B cell (primary cell): Measurements from ENCODE around the gene CLIC2. TPM values are rescaled to one million over a fixed set of nuclear protein-coding genes. Genes with fewer than 3 reads are reported as not detected.

Source experiments
- ATAC-seq: fragments of 200-7000 bp; cut with Tn5 transposase; one replicate; pipeline ENCODE4 v1.10.0; 2021; ENCODE audit warnings: low read depth, mild to moderate bottlenecking, moderate number of reproducible peaks, moderate library complexity
- CTCF ChIA-PET: fragments of 350-600 bp; sonication (Branson Sonifier 250); formaldehyde crosslinking; loops from one replicate; lab custom pipeline; 2021; ENCODE audit warnings: antibody characterized with exemption, inconsistent platforms; lab: Charles Lee
- POLR2A ChIA-PET: fragments of 350-600 bp; sonication (Branson Sonifier 250); formaldehyde crosslinking; loops from one replicate; lab custom pipeline; 2021; ENCODE audit warnings: antibody characterized with exemption; lab: Charles Lee
- DNase-seq: peaks from one replicate; pipeline ENCODE4 v3.0.0; 2013
- H2AFZ ChIP-seq: 2 replicates; pipeline ENCODE4 v1.6.1; 2012; ENCODE audit warnings: mild to moderate bottlenecking, low read depth, low read length; ENCODE audit not compliant: insufficient read depth, poor library complexity, severe bottlenecking
- H3K27ac ChIP-seq, 2 donors: 1 replicate in 1 of 2; 2 replicates in 1 of 2; pipeline ENCODE4 v1.5.1; 2012 to 2013; ENCODE audit warnings: low read length in 2 of 2, mild to moderate bottlenecking in 2 of 2, moderate library complexity in 1 of 2
- H3K27me3 ChIP-seq, 4 experiments: fragments of 200-600 bp in 1 of 4; sonication (generic) in 1 of 4; replicated peaks in 1 of 4; 1 replicate in 2 of 4; 2 replicates in 2 of 4; pipeline versions ENCODE4 v1.6.1 to v1.7.0; 2013 to 2016; ENCODE audit warnings: low read length in 3 of 4, mild to moderate bottlenecking in 2 of 4, mixed read lengths in 1 of 4, moderate library complexity in 1 of 4; ENCODE audit not compliant: insufficient read depth in 4 of 4, control insufficient read depth in 3 of 4; ENCODE audit errors: control extremely low read depth in 1 of 4
- H3K36me3 ChIP-seq, 2 experiments: replicated peaks in 1 of 2; 1 replicate in 1 of 2; 2 replicates in 1 of 2; pipeline versions ENCODE4 v1.6.1 to v1.7.1; 2013; ENCODE audit warnings: low read length in 1 of 2; ENCODE audit not compliant: insufficient read depth in 2 of 2, control insufficient read depth in 1 of 2; ENCODE audit errors: control extremely low read depth in 1 of 2, extremely low read depth in 1 of 2
- H3K4me1 ChIP-seq, 2 donors: fragments of 200-600 bp in 1 of 2; sonication (generic) in 1 of 2; 1 replicate in 1 of 2; 2 replicates in 1 of 2; pipeline versions ENCODE4 v1.5.1 to v1.6.1; 2013 to 2017; ENCODE audit warnings: low read length in 2 of 2; ENCODE audit not compliant: control insufficient read depth in 2 of 2, insufficient read depth in 2 of 2
- H3K4me2 ChIP-seq: replicated peaks from 2 replicates; pipeline ENCODE3; 2012; ENCODE audit warnings: mild to moderate bottlenecking, low read depth, low read length; ENCODE audit not compliant: poor library complexity, severe bottlenecking
- H3K4me3 ChIP-seq, 5 experiments: fragments of 200-600 bp in 1 of 5; sonication (generic) in 1 of 5; 1 replicate in 3 of 5; 2 replicates in 2 of 5; pipeline versions ENCODE4 v1.5.1 to v1.7.0; 2011 to 2016; ENCODE audit warnings: low read length in 4 of 5, mild to moderate bottlenecking in 4 of 5, low read depth in 2 of 5, control low read depth in 1 of 5, moderate library complexity in 1 of 5; ENCODE audit not compliant: insufficient read depth in 1 of 5; ENCODE audit errors: control extremely low read depth in 1 of 5, extremely low read depth in 1 of 5
- H3K79me2 ChIP-seq: fragments of 200-600 bp; sonication (generic); one replicate; pipeline ENCODE4 v1.6.0; 2016; ENCODE audit warnings: low read length; ENCODE audit not compliant: control insufficient read depth, insufficient read depth
- H3K9ac ChIP-seq: fragments of 200-600 bp; sonication (generic); 2 replicates; pipeline ENCODE4 v1.6.1; 2017; ENCODE audit warnings: mild to moderate bottlenecking, low read length, moderate library complexity
- H3K9me3 ChIP-seq, 3 donors: one replicate each; pipeline versions ENCODE4 v1.6.1 to v1.7.1; 2013; ENCODE audit warnings: low read length in 2 of 3; ENCODE audit not compliant: control insufficient read depth in 2 of 3, insufficient read depth in 1 of 3; ENCODE audit errors: control extremely low read depth in 1 of 3
- H4K20me1 ChIP-seq: 2 replicates; pipeline ENCODE4 v1.6.0; 2012; ENCODE audit warnings: mild to moderate bottlenecking, low read length; ENCODE audit not compliant: insufficient read depth, control insufficient read depth, poor library complexity, severe bottlenecking
- H3K27ac Mint-ChIP-seq: one replicate; pipeline ENCODE4 v1.8.0; 2021; ENCODE audit warnings: mixed read lengths
- H3K27me3 Mint-ChIP-seq: one replicate; pipeline ENCODE4 v1.8.0; 2021; ENCODE audit warnings: mixed read lengths
- H3K4me1 Mint-ChIP-seq: one replicate; pipeline ENCODE4 v1.8.0; 2021; ENCODE audit warnings: mixed read lengths
- H3K4me3 Mint-ChIP-seq: one replicate; pipeline ENCODE4 v1.8.0; 2021; ENCODE audit warnings: mixed read lengths
- H3K9me3 Mint-ChIP-seq: one replicate; pipeline ENCODE4 v1.8.0; 2022; ENCODE audit warnings: mixed read lengths; ENCODE audit not compliant: insufficient read depth
- CTCF ChIP-seq: fragments of 200-600 bp; IDR thresholded peaks from one replicate; pipeline ENCODE4 v1.8.0; 2022; ENCODE audit warnings: antibody characterized with exemption, mild to moderate bottlenecking
- EZH2 ChIP-seq: IDR thresholded peaks from 2 replicates; pipeline ENCODE4 v1.6.1; 2012; ENCODE audit warnings: borderline replicate concordance, low read depth, mild to moderate bottlenecking, moderate library complexity, low read length; ENCODE audit not compliant: insufficient read depth, poor library complexity, severe bottlenecking
- WGBS: methylation state at CpG from one replicate; pipeline ENCODE4 v1.1.5; 2013; ENCODE audit warnings: missing lambda C conversion rate; ENCODE audit not compliant: insufficient coverage; 5-methylcytosine and 5-hydroxymethylcytosine counted together
- intact Hi-C: fragments of 100-400 bp; cut with micrococcal nuclease; formaldehyde crosslinking; loops from one replicate; pipeline ENCODE4 v1.10.0; 2022
- polyA plus RNA-seq: library from polyadenylated mRNA; depleted of rRNA; stranded (reverse); fragments of >200 nt; gene quantifications from 2 replicates; pipeline ENCODE4 v1.2.3, GENCODE V29; 2012
- total RNA-seq, 2 donors: library from RNA; stranded (reverse); fragments of 120-200 nt in 1 of 2; gene quantifications; 1 replicate in 1 of 2; 2 replicates in 1 of 2; pipeline versions ENCODE4 v1.2.3 to v1.2.4, GENCODE V29; 2013 to 2022

Gene CLIC2
- total and polyA plus RNA-seq, 2 donors (not counting 1 experiment from before 2014, with no cell fraction given), result 0.15 to 0.16 TPM

DNA sequence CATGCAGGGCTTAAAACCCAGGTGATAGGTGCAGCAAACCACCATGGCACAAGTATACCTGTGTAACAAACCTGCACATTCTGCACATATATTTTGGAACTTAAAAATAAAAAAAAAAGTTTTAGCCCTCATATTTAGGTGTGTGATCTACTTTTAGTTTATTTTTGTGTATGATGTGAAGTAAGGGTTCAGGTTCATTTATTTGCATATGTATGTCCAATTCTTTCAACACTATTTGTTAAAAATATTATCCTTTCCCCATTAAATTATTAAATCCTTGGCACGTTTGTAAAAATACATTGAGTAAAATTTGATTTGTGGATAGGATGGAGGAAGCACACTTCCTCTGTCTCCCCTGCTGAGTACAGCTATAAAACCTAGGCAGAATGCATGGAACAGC, 83.0 kb downstream of the CLIC2 start:
- Histone ChIP-seq H3K4me3 (no peak overlapping the region), H3K27me3 (no peaks in the 10 kb centered on the region), H3K9ac (no peak overlapping the region), H3K4me2 (no peak overlapping the region), H3K79me2 (no peaks in the 10 kb centered on the region), H2AFZ (no peak overlapping the region), H3K36me3 (no peaks in the 10 kb centered on the region), H4K20me1 (no peaks in the 10 kb centered on the region), H3K4me1 (no peaks in the 10 kb centered on the region), H3K27ac (no peak overlapping the region), H3K9me3 (no peaks in the 10 kb centered on the region)
- TF ChIP-seq CTCF, result no peak
- H3K27me3 Mint-ChIP-seq, result no peaks in the 10 kb centered on the region
- no peaks in the 10 kb centered on the region for H3K4me1 Mint-ChIP-seq
- intact Hi-C loops, result no loop called here
- CTCF ChIA-PET, result no interaction called here
- no peak overlapping the region for H3K4me3 Mint-ChIP-seq
- H3K27ac Mint-ChIP-seq, result no peak overlapping the region
- whole genome bisulfite sequencing, result no CpG with 5 or more reads among the region's 1 CpG
- no peak for DNase-seq
- no peak for ATAC-seq
- POLR2A ChIA-PET, result no interaction called here
- no peaks in the 10 kb centered on the region for H3K9me3 Mint-ChIP-seq

- H2AFZ ChIP-seq, result no peak overlapping the region
- DNase-seq, result no peak
- intact Hi-C loops, result no loop called here
- no peaks in the 10 kb centered on the region for H3K27me3 Mint-ChIP-seq
- no peaks in the 10 kb centered on the region for H4K20me1 ChIP-seq
- no peak overlapping the region for H3K9ac ChIP-seq
- H3K4me3 ChIP-seq, result no peak overlapping the region
- no peaks in the 10 kb centered on the region for H3K4me1 Mint-ChIP-seq
- no peaks in the 10 kb centered on the region for H3K27me3 ChIP-seq
- H3K36me3 ChIP-seq, result no peaks in the 10 kb centered on the region
- no peaks in the 10 kb centered on the region for H3K4me1 ChIP-seq
- no peaks in the 10 kb centered on the region for H3K9me3 ChIP-seq
- no peak for ATAC-seq
- H3K4me2 ChIP-seq, result no peak overlapping the region
- no peaks in the 10 kb centered on the region for H3K9me3 Mint-ChIP-seq
- H3K27ac Mint-ChIP-seq, result no peak overlapping the region
- no peak overlapping the region for H3K4me3 Mint-ChIP-seq
- no peak overlapping the region for H3K27ac ChIP-seq
- no peak for TF ChIP-seq CTCF
- TF ChIP-seq EZH2, result no peak
- ChIA-PET CTCF (no interaction called here), POLR2A (no interaction called here)
- WGBS, result no CpG with 5 or more reads among the region's 4 CpGs
- no peaks in the 10 kb centered on the region for H3K79me2 ChIP-seq
These were observed 86.9 kb downstream of the CLIC2 start for GRCh38 chrX:155247497-155247896.
